PC-9 (cell line): ENCODE results near the gene TOM1L2.

ENCODE experiments used
- CTCF ChIP-seq: fragments of 200-600 bp; sonication (generic); conservative IDR thresholded peaks from 2 replicates; pipeline ENCODE4 v1.6.1; 2017; ENCODE audit warnings: mixed run types, antibody characterized with exemption, mild to moderate bottlenecking, moderate library complexity
- EZH2 ChIP-seq: fragments of 200-600 bp; sonication (generic); IDR thresholded peaks from 2 replicates; pipeline ENCODE4 v1.8.0; 2017; ENCODE audit warnings: antibody characterized with exemption, low read depth

GRCh38 chr17:17998934-17999333 is 26.7 kb upstream of the TOM1L2 start:
- TF ChIP-seq CTCF (no peak), EZH2 (no peak)
